ENCODE measurements around the gene FGFR3.
"Not testable (repeated sequence)": the region's sequence is repeated elsewhere in the genome, so short reads cannot be mapped to it uniquely, and the experiment has no call there.

Gene FGFR3

DNA sequence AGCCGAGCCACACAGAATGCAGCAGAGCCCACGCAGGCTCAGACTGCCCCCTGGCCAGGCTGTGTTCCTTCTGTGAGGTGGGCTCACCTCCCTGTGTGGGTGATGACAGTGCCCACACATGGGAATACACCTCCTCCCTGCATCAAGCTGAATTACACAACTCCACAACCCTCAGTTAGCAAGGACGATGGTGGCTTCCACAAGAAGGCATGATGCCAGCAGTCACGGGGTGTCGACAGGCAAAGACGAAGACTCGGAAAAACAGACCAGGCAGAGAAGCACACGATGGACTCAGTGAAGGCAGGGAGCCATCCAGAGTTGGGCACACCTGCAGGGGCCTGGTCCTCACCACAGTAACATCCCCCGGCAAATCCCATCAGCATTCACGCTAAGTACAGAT is 50.8 kb downstream of the FGFR3 start:
- no peak for DNase-seq

- DNase-seq, result not testable (repeated sequence)
Measured at GRCh38 chr4:1844618-1845017, 51.5 kb downstream of the FGFR3 start.

DNA sequence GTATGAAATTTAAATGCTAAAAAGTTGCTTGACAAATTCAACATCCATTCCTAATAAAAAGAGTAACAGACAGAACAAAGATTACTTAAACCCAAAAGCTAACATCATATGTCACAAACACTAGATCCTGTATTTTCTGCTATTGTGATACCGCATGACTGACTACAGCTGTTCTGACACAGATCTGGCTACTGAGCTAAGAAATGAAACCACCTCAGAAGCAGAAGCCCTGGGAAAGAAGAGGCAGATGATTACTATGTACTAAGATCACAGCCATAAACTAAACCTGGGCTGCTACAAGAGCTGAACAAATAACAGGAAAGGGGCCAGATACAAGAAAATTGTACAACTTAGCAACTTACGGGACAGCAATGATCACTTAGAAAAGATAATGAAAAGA is 53.5 kb downstream of the FGFR3 start:
- DNase-seq, result no peak

GRCh38 chr4:1850276-1850675 is 57.2 kb downstream of the FGFR3 start:
- DNase-seq, result no peak

DNA sequence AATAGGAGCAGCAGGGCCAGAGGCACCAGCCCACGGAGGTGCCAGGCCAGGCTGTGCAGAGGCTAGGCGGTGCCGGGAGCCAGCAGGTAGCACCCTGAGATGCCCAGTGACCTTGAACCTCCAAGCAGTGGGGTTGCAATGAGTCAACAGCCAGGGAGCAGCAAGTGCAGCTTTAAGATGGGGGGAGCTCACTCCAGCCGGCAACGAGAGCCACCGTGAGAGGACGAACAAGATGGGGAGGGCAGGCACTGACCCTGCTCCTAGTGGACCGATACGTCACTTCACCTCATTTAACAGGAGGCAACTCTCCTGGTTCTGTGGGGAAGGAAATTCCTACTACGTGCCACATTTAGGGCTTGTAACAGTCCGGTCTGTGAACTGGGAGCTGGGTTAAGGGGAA is 58.1 kb downstream of the FGFR3 start:
- DNase-seq, result no peak

DNA sequence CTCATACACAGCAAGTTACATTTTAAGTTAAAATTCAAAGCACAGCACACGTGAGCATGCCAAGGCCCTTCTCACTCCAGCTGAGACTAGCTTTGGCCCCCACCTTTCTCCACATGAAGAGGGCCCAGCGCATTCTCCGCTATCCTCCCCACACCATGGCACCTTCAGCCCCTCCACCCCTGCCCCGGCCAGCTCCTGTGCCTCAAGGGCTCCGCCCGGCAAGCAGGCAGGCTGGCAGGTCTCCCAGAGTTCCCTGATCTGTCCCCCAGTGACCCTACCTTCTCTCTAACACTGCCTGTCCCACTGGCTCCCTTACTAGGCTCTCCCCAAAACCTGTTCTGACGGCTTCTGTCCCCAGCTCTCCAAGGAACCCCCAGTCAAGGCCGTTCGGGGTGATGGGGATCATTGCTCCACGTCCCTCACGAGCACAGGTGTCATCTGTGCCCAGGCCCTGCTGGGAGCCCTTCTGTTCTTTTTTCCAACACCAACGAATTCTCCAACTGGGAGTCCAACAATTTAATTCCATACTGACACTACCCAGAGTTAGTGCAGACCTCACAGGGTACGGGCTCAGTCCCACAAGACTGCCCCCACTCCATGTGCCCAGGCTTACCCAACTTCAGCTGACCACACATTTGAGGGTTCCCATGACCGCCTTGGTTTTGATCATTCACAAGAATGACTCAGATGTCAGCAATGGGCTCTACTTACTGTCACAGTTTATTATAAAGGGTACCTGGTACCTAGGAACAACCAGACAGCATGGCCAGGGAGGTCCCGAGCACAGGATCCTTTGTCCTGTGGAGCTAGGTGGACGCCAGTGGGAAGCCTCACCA is 58.7 kb downstream of the FGFR3 start:
- no peak for DNase-seq

DNA sequence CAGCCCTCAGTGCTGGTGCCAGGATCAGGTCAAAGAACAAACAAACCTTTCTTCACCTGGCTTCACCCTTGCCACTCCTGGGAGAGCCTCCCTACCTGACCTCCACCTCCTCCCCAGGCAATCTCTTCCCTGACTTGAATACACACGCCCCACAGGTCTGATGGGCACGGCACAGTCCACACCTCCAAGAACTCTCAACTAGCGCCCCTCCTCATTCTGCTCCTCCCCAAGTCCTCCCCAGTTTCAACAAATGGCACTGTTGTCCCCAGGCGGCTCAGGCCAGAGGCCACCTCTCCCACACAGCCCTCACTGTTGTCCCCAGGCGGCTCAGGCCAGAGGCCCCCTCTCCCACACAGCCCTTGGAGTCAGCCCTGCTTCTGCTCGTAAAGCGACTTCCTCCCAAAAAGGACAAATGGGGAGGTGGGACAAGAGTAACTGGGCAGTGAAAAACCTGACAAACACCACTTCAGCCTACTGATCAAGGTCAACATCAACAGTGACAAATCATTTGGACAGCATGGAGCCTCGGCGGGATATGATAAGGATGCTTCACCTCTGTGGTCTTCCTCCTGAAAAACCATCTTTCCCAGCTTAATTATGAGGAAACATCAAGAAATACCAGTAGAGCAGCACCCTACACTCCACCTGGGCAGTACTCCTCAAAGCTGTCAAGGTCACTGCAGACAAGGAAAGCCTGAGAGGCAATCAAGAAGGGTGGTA is 60.0 kb downstream of the FGFR3 start:
- DNase-seq, result no peak

DNA sequence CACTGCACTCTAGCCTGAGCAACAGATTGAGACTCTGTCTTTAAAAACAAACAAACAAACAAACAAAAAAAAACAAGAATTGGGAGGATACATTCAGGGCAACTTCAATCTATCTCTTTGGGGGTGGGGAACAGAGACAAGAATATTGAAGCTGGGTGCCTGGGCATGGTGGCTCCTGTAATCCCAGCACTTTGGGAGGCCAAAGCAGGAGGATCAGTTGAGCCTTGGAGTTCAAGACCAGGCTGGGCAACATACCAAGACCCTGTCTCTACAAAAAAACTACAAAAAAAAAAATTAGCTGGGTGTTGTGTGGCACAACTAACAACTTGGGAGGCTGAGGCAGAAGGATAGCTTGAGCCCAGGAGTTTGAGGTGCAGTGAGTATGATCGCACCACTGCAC is 61.7 kb downstream of the FGFR3 start:
- DNase-seq, result no peak

DNA sequence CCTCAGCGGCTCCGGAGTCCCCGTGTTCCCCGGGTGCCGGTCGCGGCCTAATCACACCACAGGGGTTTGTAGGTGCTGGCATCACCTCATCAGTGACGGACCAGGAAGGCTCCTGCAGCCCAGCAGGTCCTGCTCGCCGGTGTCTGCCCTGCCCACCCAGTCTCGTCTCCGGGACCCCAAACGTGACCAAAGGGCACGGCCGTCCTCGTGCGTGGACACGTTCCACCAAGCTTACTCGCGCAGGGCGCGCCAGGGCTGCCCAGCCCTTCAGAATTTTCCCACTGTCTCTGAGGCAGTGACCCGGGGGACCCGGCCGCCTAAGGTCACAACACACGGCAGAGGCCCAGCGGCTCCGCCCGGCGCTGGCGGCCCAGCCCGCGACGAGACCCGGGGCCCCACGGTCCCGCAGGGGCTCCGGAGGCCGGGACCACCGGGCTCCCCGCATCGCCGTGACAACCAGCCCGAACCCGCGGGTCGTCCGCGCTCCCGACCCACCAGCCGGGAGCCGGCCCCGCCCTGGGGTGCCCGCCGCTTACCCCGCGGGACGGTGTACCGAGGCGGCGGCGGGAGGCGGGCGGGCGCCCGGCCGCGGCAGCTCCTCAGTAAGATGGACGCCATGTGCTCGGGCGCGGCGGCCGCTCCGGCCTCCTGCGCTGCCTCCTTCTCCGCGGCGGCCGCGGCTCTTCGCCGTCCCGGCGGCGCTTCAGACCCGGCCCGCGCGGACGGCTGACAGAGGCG is 62.4 kb downstream of the FGFR3 start:
- peak; percentile 4 for DNase-seq

- DNase-seq, result peak; percentile 89
Measured at GRCh38 chr4:1856071-1856942, 63.2 kb downstream of the FGFR3 start, which contains the start of gene LETM1. TSS of gene LETM1 (minus strand) at chr4:1856156. CDS start at chr4:1855950, 206 bp downstream.

- DNase-seq, result no peak
Measured at GRCh38 chr4:1856943-1857699, 64.0 kb downstream of the FGFR3 start.

DNA sequence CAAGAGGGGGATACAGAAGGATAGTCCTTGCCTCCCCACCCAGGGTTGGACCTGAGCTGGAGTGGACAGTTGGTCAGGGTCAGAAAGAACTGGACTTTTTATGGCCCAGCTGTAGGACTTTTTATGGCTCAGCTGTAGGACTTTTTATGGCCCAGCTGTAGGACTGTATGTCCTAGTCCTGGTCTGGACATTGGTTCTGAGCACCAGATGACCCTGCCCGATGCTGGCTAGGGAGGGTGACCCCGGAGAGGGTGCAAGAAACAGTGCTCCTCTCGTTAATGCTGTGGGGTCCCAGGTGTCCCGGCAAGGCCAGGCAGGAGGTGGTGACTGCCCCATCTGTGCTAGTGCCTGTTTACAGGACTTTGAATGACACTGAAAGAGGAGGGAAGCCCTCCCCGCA is 64.8 kb downstream of the FGFR3 start:
- DNase-seq, result no peak
